Kidney glomerular epithelial cell (primary cell): ENCODE data around the gene ACSL4.

ENCODE experiments used
- DNase-seq: peaks from one replicate; lab custom pipeline; 2025; lab: John Stamatoyannopoulos, UW

Gene ACSL4

GRCh38 chrX:109596015-109596414 is 137.0 kb downstream of the ACSL4 start:
- DNase-seq: no peak
